Liver (tissue), 3 donors: Measurements from ENCODE around the gene MFGE8.

Experiments
- EGR1 ChIP-seq, 2 donors: IDR thresholded peaks; 2 replicates each; pipeline ENCODE4 v1.6.1; 2016 to 2018; ENCODE audit warnings: antibody characterized with exemption in 2 of 2, low read depth in 2 of 2
- GABPA ChIP-seq, 2 donors: IDR thresholded peaks in 1 of 2; conservative IDR thresholded peaks in 1 of 2; 2 replicates each; pipeline ENCODE4 v1.6.1; 2016; ENCODE audit warnings: antibody characterized with exemption in 2 of 2, mild to moderate bottlenecking in 1 of 2, moderate library complexity in 1 of 2
- NR2F2 ChIP-seq: IDR thresholded peaks from 2 replicates; pipeline ENCODE4 v1.6.1; 2016; ENCODE audit warnings: antibody characterized with exemption
- RAD21 ChIP-seq, 2 donors: IDR thresholded peaks; 2 replicates each; pipeline ENCODE4 v1.6.1; 2016; ENCODE audit warnings: antibody characterized with exemption in 2 of 2, mild to moderate bottlenecking in 2 of 2
- TAF1 ChIP-seq: conservative IDR thresholded peaks from 2 replicates; pipeline ENCODE4 v1.6.1; 2016; ENCODE audit warnings: antibody characterized with exemption, mild to moderate bottlenecking
- TF ChIP-seq, protein P1 (sequence below): fragments of 150-350 bp; IDR thresholded peaks from 2 replicates; pipeline ENCODE4 v1.5.1; 2017; ENCODE audit warnings: improper control_type of control experiment, low read depth, low read length; ENCODE audit not compliant: missing input control
- TF ChIP-seq, protein P2 (sequence below): IDR thresholded peaks from 2 replicates; pipeline ENCODE4 v1.6.1; 2016; ENCODE audit warnings: antibody characterized with exemption
- TF ChIP-seq, protein P3 (sequence below): IDR thresholded peaks from 2 replicates; pipeline ENCODE4 v1.6.1; 2016; ENCODE audit warnings: antibody characterized with exemption, mild to moderate bottlenecking
- donor health status: healthy.
- donor health status: healthy.

DNA sequence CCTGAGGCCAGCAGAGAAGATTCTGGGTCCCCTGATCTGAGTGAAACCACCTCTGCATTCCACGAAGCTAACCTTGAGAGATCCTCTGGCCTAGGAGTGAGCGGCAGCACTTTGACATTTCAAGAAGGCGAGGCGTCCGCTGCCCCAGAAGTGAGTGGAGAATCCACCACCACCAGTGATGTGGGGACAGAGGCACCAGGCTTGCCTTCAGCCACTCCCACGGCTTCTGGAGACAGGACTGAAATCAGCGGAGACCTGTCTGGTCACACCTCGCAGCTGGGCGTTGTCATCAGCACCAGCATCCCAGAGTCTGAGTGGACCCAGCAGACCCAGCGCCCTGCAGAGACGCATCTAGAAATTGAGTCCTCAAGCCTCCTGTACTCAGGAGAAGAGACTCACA is 54.2 kb downstream of the MFGE8 start:
- TF ChIP-seq, protein P1, sequence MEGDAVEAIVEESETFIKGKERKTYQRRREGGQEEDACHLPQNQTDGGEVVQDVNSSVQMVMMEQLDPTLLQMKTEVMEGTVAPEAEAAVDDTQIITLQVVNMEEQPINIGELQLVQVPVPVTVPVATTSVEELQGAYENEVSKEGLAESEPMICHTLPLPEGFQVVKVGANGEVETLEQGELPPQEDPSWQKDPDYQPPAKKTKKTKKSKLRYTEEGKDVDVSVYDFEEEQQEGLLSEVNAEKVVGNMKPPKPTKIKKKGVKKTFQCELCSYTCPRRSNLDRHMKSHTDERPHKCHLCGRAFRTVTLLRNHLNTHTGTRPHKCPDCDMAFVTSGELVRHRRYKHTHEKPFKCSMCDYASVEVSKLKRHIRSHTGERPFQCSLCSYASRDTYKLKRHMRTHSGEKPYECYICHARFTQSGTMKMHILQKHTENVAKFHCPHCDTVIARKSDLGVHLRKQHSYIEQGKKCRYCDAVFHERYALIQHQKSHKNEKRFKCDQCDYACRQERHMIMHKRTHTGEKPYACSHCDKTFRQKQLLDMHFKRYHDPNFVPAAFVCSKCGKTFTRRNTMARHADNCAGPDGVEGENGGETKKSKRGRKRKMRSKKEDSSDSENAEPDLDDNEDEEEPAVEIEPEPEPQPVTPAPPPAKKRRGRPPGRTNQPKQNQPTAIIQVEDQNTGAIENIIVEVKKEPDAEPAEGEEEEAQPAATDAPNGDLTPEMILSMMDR: no peak
- TF ChIP-seq GABPA (IDR thresholded peaks at IDR 0.05 in 1 of 2, conservative IDR thresholded peaks at IDR 0.05 in 1 of 2) (no peak), EGR1 (IDR thresholded peaks at IDR 0.05; ENCODE audit: low read depth in 2 of 2) (no peak), TAF1 (no peak), NR2F2 (no peak), RAD21 (IDR thresholded peaks at IDR 0.05) (no peak)
- TF ChIP-seq, protein P2, sequence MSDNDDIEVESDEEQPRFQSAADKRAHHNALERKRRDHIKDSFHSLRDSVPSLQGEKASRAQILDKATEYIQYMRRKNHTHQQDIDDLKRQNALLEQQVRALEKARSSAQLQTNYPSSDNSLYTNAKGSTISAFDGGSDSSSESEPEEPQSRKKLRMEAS: no peak
- TF ChIP-seq, protein P3, sequence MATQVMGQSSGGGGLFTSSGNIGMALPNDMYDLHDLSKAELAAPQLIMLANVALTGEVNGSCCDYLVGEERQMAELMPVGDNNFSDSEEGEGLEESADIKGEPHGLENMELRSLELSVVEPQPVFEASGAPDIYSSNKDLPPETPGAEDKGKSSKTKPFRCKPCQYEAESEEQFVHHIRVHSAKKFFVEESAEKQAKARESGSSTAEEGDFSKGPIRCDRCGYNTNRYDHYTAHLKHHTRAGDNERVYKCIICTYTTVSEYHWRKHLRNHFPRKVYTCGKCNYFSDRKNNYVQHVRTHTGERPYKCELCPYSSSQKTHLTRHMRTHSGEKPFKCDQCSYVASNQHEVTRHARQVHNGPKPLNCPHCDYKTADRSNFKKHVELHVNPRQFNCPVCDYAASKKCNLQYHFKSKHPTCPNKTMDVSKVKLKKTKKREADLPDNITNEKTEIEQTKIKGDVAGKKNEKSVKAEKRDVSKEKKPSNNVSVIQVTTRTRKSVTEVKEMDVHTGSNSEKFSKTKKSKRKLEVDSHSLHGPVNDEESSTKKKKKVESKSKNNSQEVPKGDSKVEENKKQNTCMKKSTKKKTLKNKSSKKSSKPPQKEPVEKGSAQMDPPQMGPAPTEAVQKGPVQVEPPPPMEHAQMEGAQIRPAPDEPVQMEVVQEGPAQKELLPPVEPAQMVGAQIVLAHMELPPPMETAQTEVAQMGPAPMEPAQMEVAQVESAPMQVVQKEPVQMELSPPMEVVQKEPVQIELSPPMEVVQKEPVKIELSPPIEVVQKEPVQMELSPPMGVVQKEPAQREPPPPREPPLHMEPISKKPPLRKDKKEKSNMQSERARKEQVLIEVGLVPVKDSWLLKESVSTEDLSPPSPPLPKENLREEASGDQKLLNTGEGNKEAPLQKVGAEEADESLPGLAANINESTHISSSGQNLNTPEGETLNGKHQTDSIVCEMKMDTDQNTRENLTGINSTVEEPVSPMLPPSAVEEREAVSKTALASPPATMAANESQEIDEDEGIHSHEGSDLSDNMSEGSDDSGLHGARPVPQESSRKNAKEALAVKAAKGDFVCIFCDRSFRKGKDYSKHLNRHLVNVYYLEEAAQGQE: no peak
